H1 (cell line): Measurements from ENCODE around the gene TAP2. TPM values are rescaled to one million over a fixed set of nuclear protein-coding genes. Genes with fewer than 3 reads are reported as not detected.

Experiments used
- BCL11A ChIP-seq, 2 experiments: IDR thresholded peaks; one replicate each; pipeline ENCODE4 v1.6.1; 2011; ENCODE audit warnings: low read depth in 2 of 2, low read length in 2 of 2, mild to moderate bottlenecking in 2 of 2
- polyA plus RNA-seq, 7 experiments: library from polyadenylated mRNA; depleted of rRNA in 3 of 7; stranded (reverse) in 5 of 7; unstranded in 2 of 7; fragments of >200 nt in 5 of 7; fragments of 200-250 nt in 2 of 7; gene quantifications; 1 replicate in 5 of 7; 2 replicates in 1 of 7; 4 replicates in 1 of 7; pipeline versions ENCODE4 v1.2.1 to v1.2.3, GENCODE V29; 2011 to 2013; ENCODE audit warnings: missing spikeins in 2 of 7, mixed read lengths in 2 of 7
- total RNA-seq: library from RNA; stranded (reverse); fragmentation: NEBNext Ultra II Directional; extraction: Animal tissue kit (Norgen Biotek cat#: 25700); gene quantifications from 2 replicates; pipeline ENCODE4 v1.2.1, GENCODE V29; 2021
- TF ChIP-seq, protein P1 (sequence below): IDR thresholded peaks from 2 replicates; pipeline ENCODE4 v1.6.1; 2012; ENCODE audit warnings: low read length, inconsistent platforms
- TF ChIP-seq, protein P2 (sequence below): fragments of 300-600 bp; sonication (generic); IDR thresholded peaks from 2 replicates; pipeline ENCODE4 v1.7.1; 2012; ENCODE audit warnings: low read length, moderate library complexity, mild to moderate bottlenecking, inconsistent platforms; ENCODE audit not compliant: insufficient replicate concordance

TAP2 gene
- total and polyA plus RNA-seq, 2 of the 8 experiments (the other 6 are each of a cell fraction or from before 2014, with no cell fraction given) = 11.3 to 27.2 TPM

DNA sequence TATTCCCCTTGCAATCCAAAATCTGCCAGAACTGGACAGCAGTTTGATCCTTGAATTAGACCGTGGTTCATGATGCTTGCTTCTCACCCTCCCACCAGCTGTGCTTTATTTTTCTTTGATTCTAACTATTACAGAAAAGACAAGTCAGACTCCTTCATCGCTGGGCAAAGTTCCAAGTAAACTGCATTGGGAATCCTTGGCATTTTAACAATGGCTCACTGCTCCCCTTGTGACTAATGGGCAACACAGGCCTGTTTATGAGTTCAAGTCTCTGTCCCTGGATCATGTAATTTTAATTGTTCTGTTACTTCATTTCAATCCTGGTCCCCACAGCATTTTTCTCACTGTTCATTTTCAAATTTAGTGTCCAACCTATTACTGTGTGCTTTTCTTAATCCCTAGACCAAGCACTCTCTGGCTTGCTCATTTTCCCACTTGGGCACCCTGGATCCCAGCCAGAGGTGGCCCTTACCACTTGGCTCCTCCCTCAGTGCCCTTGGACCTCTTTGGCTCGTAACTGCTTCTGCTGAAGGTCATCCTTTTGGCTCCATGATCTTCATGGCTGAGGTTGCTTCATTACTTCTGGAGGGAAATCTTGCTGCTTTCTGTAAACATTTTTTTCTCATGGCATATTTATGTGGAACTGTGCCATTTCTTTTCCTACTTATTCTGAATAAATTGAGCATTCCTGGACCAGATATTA lies 48.3 kb upstream of the TAP2 start (continued):
- no peak for TF ChIP-seq BCL11A (IDR thresholded peaks at IDR 0.05; ENCODE audit: low read depth in 2 of 2, low read length in 2 of 2)
- TF ChIP-seq, protein P1, sequence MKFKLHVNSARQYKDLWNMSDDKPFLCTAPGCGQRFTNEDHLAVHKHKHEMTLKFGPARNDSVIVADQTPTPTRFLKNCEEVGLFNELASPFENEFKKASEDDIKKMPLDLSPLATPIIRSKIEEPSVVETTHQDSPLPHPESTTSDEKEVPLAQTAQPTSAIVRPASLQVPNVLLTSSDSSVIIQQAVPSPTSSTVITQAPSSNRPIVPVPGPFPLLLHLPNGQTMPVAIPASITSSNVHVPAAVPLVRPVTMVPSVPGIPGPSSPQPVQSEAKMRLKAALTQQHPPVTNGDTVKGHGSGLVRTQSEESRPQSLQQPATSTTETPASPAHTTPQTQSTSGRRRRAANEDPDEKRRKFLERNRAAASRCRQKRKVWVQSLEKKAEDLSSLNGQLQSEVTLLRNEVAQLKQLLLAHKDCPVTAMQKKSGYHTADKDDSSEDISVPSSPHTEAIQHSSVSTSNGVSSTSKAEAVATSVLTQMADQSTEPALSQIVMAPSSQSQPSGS = no peak
- TF ChIP-seq, protein P2, sequence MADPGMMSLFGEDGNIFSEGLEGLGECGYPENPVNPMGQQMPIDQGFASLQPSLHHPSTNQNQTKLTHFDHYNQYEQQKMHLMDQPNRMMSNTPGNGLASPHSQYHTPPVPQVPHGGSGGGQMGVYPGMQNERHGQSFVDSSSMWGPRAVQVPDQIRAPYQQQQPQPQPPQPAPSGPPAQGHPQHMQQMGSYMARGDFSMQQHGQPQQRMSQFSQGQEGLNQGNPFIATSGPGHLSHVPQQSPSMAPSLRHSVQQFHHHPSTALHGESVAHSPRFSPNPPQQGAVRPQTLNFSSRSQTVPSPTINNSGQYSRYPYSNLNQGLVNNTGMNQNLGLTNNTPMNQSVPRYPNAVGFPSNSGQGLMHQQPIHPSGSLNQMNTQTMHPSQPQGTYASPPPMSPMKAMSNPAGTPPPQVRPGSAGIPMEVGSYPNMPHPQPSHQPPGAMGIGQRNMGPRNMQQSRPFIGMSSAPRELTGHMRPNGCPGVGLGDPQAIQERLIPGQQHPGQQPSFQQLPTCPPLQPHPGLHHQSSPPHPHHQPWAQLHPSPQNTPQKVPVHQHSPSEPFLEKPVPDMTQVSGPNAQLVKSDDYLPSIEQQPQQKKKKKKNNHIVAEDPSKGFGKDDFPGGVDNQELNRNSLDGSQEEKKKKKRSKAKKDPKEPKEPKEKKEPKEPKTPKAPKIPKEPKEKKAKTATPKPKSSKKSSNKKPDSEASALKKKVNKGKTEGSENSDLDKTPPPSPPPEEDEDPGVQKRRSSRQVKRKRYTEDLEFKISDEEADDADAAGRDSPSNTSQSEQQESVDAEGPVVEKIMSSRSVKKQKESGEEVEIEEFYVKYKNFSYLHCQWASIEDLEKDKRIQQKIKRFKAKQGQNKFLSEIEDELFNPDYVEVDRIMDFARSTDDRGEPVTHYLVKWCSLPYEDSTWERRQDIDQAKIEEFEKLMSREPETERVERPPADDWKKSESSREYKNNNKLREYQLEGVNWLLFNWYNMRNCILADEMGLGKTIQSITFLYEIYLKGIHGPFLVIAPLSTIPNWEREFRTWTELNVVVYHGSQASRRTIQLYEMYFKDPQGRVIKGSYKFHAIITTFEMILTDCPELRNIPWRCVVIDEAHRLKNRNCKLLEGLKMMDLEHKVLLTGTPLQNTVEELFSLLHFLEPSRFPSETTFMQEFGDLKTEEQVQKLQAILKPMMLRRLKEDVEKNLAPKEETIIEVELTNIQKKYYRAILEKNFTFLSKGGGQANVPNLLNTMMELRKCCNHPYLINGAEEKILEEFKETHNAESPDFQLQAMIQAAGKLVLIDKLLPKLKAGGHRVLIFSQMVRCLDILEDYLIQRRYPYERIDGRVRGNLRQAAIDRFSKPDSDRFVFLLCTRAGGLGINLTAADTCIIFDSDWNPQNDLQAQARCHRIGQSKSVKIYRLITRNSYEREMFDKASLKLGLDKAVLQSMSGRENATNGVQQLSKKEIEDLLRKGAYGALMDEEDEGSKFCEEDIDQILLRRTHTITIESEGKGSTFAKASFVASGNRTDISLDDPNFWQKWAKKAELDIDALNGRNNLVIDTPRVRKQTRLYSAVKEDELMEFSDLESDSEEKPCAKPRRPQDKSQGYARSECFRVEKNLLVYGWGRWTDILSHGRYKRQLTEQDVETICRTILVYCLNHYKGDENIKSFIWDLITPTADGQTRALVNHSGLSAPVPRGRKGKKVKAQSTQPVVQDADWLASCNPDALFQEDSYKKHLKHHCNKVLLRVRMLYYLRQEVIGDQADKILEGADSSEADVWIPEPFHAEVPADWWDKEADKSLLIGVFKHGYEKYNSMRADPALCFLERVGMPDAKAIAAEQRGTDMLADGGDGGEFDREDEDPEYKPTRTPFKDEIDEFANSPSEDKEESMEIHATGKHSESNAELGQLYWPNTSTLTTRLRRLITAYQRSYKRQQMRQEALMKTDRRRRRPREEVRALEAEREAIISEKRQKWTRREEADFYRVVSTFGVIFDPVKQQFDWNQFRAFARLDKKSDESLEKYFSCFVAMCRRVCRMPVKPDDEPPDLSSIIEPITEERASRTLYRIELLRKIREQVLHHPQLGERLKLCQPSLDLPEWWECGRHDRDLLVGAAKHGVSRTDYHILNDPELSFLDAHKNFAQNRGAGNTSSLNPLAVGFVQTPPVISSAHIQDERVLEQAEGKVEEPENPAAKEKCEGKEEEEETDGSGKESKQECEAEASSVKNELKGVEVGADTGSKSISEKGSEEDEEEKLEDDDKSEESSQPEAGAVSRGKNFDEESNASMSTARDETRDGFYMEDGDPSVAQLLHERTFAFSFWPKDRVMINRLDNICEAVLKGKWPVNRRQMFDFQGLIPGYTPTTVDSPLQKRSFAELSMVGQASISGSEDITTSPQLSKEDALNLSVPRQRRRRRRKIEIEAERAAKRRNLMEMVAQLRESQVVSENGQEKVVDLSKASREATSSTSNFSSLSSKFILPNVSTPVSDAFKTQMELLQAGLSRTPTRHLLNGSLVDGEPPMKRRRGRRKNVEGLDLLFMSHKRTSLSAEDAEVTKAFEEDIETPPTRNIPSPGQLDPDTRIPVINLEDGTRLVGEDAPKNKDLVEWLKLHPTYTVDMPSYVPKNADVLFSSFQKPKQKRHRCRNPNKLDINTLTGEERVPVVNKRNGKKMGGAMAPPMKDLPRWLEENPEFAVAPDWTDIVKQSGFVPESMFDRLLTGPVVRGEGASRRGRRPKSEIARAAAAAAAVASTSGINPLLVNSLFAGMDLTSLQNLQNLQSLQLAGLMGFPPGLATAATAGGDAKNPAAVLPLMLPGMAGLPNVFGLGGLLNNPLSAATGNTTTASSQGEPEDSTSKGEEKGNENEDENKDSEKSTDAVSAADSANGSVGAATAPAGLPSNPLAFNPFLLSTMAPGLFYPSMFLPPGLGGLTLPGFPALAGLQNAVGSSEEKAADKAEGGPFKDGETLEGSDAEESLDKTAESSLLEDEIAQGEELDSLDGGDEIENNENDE = no peak
